Measurements from ENCODE around the gene THADA.

The THADA gene

DNA sequence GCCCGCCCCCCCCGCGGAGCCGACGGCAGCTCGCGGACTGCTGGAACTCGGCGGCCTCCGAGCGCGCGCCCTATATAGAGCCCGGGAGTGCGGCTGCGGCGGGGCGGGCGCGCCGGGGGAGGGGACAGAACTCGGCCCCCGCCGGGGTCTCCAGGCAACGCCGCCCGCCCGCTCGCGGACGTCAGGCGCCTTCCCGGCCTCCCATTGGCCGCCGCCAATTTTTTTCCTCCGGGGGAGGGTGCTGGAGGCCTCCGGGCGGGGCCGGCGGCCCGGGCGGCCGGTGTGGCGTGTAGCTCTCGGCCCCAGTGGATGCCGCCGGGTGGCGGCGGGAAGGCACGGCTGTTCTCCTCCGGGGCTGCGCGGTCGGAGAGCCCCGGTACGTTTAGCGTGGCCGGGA is 369.3 kb downstream of the THADA start, which contains the start of gene ZFP36L2:
Gene ZFP36L2, minus strand, starts transcription at position 49 of the 397 bp plus-strand sequence. CDS start 291 bp downstream, outside the sequence.
- TF ChIP-seq, protein P1, sequence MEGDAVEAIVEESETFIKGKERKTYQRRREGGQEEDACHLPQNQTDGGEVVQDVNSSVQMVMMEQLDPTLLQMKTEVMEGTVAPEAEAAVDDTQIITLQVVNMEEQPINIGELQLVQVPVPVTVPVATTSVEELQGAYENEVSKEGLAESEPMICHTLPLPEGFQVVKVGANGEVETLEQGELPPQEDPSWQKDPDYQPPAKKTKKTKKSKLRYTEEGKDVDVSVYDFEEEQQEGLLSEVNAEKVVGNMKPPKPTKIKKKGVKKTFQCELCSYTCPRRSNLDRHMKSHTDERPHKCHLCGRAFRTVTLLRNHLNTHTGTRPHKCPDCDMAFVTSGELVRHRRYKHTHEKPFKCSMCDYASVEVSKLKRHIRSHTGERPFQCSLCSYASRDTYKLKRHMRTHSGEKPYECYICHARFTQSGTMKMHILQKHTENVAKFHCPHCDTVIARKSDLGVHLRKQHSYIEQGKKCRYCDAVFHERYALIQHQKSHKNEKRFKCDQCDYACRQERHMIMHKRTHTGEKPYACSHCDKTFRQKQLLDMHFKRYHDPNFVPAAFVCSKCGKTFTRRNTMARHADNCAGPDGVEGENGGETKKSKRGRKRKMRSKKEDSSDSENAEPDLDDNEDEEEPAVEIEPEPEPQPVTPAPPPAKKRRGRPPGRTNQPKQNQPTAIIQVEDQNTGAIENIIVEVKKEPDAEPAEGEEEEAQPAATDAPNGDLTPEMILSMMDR (IDR thresholded peaks at IDR 0.05) = no peak

DNA sequence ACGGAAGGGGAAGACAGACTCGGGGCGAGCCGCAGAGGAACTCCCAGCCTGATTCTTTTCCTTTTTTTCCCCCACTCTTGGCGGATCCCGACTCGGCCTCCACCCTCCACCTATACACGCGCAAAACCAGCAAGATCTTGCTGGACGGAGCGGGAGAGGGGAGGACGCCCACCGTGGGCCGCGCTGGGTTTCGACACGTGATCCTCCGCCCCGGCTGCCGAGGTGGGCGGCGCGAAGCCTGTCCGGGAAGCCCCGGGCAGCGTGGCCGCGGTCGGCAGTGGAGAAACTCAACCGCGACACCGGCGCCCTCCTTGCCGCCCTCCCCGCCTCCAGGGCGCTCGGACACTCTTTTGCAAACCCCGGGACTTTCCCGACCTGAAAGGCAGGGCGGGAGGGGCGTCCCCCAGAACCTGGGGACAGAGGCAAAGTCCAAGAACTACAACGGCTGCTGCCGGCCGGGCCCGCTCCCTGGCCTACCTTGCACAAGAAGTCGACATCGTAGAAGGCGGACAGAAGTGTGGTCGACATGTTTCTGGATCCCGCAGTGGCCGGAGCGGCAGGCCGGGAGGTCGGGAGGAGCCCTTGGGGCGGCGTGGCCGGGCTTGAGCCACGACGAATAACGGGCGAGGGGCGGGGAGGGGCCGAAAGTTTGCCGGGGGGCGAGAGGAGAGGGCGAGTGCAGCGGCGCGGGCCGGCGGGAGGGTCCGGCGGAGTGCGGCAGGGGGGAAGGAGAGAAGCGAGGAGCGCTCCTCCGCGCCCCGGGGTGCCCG is 369.9 kb downstream of the THADA start:
- TF ChIP-seq, protein P1 (IDR thresholded peaks at IDR 0.05) = no peak

DNA sequence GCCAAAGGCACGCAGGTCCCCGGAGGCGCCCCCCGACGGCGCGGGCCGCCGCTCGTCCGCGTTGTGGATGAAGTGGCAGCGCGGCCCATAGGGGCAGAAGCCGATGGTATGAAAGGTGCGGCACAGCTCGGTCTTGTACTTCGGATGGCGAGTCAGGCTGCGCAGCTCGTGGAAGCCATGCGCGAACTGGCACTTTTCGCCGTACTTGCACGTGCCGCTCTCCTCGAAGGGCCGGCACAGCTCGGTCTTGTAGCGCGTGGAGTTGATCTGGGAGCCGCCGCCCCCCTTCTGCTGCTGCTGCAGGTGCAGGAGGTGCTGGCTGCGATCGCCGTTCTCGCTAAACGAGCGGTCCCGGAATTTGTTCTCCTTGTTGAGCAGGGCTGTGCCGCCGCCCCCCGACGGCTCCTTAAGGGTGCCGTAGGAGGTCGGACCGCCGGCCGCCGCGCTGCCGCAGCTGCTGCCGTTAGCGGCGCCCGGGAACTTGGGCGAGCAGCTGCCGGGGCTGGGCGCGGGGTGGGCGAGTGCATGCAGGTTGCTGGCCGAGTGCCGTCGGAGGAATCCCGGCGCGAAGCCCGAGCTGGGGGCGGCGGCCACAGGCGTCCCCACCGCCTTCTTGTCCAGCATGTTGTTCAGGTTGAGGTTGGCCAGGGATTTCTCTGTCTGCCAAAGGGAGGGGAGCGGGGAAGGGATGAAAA is 370.6 kb downstream of the THADA start:
- TF ChIP-seq, protein P1 (IDR thresholded peaks at IDR 0.05) = no peak

DNA sequence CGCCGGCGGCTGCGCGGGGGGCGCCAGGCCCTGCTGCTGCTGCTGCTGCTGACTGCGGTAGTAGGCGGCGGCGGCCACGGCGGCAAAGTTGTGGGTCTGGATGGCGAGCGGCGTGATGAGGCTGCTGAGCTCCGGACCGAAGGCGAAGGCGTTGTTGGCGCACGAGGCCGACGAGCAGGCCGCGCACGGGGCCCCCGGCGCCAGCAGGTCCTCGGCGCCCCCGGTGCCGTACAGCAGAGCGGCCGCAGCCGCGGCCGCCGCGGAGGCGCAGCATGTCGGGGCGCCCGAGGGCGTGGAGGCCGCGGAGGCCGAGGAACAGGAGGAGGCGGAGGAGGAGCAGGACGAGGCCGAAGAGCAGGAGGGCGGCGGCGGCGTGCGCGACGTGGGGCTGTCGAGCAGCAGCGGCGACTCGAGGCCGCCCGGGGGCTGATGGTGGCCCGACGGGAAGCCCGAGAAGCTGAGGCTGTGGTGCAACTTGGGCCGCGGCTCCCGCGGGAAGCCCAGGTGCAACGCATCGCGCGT is 371.2 kb downstream of the THADA start:
- TF ChIP-seq, protein P1 (IDR thresholded peaks at IDR 0.05) = no peak

DNA sequence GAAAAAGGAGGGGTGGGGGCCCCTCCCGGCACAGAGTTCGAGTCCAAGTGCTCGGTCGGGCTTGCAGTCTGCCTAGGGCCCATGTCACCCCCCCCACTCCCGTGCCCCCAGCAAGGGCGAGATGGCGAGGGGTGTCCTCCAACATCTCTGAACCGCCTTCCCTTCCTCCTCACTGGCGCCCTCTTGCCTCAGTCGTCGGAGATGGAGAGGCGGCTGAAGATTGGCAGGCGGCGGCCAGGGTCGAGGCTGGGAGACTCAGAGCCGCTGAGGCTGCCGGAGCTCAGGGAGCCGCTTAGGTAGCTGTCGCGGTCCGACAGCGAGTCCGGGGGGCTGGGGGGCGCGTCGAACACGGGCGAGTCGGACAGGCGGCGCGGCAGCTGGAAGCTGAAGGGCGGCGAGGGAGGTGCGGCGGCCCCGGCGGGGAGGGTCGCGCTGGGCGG is 371.7 kb downstream of the THADA start:
- TF ChIP-seq, protein P1 (IDR thresholded peaks at IDR 0.05) = 0 out of 2 replicates have a peak, but pooled peaks have one; percentile 7

DNA sequence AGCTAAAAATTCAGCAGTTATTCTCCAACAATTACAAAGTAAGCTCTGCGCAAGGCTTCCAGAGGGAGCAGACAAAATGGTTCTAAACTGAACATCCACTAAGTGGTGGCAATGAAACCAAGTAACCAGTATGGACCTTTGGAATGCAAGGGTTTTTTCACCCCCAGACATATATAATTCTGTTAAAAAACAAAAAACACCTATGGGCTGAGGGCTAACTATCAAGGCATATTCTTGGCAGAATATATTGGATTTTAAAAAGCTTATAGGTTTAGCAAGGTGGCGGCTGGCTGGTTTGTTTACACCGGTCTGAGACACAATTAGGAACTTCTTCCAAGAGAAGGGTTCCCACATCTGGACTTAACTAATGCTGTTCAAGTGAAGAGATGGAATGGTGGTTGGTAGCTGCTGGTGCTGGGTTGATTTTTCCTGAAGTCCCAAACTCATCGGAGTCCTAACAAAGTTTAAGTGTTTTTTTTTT is 372.3 kb downstream of the THADA start:
- TF ChIP-seq, protein P1 (IDR thresholded peaks at IDR 0.05) = no peak

DNA sequence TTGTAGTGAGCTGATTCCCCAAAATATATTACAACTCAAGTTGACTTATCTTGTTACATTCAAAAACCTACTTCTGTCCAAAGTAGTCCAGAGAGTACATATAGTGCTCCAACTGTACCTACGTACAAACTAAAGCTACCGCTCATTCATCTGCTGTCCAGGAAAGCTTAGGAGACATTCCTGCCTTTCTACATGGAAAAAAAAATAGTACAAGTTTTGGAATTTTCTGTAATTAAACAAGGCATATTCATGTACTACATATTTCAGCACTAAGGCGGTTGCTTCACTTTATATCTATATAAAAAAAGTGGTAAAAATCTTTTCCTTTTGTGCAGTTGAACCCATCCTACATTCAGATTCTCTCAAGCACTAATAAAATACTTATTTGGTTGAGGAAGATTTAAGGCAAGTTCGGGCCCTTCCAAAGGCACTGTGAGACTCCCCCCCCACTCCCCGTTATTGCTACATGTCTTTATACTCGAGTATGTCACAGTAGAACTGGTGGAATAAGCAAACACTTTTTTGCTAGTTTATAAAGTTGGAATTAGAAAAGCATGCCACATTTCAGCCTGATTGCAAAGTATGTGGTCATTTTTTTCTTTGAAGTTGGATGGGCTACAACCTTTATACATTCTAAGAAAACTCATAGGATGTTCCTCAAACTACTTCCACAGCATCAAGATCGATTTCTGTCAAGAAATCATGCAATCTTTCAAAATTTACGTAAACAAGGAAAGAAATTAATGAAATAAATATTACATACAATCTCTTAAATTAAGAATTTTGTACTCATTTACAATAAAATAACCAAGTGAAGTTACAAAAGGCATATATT is 373.1 kb downstream of the THADA start:
- TF ChIP-seq, protein P1 (IDR thresholded peaks at IDR 0.05) = no peak

Data from LNCAP (cell line).